Measurements from ENCODE around the gene RIC8B. TPM values are rescaled to one million over a fixed set of nuclear protein-coding genes. Genes with fewer than 3 reads are reported as not detected.

The RIC8B gene
- total RNA-seq, 2 donors from 2014 or later: 15.6 to 22.1 TPM

DNA sequence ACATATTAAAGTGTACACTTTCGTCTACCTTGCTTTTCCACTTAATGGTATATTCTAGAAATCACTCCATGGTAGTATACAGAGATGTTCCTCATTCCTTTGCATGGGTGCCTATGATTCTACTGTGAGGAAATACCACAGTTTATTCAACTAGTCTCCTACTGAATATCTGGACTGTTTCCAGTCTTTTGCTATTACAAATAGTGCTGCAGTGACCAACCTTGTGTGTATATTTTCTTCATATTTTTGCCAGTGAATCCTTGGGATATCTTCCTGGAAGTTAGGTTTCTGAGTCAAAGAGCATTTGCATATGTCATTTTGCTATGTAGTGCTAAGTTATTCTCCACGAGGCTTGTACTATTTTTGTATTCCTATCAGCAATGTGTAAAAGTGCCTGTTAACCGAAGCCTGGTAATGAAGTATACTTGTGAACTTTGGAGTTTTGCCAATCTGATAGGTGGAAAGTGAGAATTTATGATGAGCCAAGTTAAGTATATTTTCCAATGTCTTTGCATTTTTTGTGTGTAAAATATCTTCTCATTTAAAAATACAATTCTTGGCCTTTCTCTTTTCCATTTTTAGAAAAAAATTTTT, 149.9 kb downstream of the RIC8B start:
- DNase-seq (no peak), ATAC-seq (no peak)
- H3K27me3 ChIP-seq: no peaks in the 10 kb centered on the region
- TF ChIP-seq POLR2A (IDR thresholded peaks at IDR 0.05): no peak
- TF ChIP-seq, protein P1, sequence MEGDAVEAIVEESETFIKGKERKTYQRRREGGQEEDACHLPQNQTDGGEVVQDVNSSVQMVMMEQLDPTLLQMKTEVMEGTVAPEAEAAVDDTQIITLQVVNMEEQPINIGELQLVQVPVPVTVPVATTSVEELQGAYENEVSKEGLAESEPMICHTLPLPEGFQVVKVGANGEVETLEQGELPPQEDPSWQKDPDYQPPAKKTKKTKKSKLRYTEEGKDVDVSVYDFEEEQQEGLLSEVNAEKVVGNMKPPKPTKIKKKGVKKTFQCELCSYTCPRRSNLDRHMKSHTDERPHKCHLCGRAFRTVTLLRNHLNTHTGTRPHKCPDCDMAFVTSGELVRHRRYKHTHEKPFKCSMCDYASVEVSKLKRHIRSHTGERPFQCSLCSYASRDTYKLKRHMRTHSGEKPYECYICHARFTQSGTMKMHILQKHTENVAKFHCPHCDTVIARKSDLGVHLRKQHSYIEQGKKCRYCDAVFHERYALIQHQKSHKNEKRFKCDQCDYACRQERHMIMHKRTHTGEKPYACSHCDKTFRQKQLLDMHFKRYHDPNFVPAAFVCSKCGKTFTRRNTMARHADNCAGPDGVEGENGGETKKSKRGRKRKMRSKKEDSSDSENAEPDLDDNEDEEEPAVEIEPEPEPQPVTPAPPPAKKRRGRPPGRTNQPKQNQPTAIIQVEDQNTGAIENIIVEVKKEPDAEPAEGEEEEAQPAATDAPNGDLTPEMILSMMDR (IDR thresholded peaks at IDR 0.05): no peak
- no peak overlapping the region for H3K27ac ChIP-seq
- H3K9me3 ChIP-seq: no peaks in the 10 kb centered on the region
- no peaks in the 10 kb centered on the region for H3K4me1 ChIP-seq
- no peak overlapping the region for H3K4me3 ChIP-seq
- 35 to 38% methylated on average over 3 of the region's 3 CpGs for WGBS, 2 donors
- intact Hi-C loops (cut with DNase I): no loop called here
- H3K36me3 ChIP-seq (replicated peaks in 1 of 2; ENCODE audit: insufficient read depth in 1 of 2, low read depth in 2 of 2): no peaks in the 10 kb centered on the region

DNA sequence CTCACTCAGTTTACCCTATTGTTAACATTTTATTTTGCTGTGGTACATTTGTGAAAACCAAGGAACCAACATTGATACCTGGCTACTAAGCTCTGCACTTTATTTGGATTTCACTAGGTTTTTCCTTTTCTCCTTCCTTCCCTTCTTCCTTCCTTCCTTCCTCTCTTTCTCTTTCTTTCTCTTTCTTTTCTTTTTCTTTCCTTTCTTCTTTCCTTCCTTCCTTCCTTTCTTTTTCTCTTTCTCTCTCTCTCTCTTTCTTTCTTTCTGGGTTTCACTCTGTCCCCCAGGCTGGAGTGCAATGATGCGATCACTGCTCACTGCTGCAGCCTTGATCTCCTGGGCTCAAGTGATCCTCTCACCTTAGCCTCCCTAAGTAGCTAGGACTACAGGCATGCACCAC, 152.2 kb downstream of the RIC8B start:
- intact Hi-C loops (cut with DNase I): no loop called here
- DNase-seq (no peak), ATAC-seq (no peak)
- no peak for TF ChIP-seq POLR2A (IDR thresholded peaks at IDR 0.05)
- TF ChIP-seq, protein P1 (IDR thresholded peaks at IDR 0.05): no peak
- Histone ChIP-seq H3K27me3 (no peaks in the 10 kb centered on the region), H3K4me3 (no peak overlapping the region), H3K27ac (no peak overlapping the region), H3K9me3 (no peaks in the 10 kb centered on the region), H3K36me3 (replicated peaks in 1 of 2; ENCODE audit: insufficient read depth in 1 of 2, low read depth in 2 of 2) (no peaks in the 10 kb centered on the region), H3K4me1 (no peaks in the 10 kb centered on the region)
- WGBS, 2 donors: 85 to 96% methylated on average over 1 of the region's 1 CpG

DNA sequence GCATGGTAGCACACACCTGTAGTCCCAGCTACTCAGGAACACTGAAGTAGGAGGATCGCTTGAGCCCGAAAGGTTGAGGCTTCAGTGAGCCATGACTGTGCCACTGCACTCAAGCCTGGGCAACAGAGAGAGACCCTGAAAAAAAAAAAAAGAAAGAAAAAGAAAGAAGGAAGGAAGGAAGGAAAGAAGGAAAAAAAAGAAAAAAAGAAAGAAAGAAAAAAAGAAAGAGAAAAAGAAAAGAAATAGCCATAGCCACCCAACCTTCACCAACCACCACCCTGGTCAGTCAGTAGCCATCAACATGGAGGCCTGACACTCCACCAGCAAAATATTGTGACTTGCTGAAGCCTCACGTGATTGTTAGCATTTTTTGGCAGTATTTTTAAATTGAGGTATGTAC, 159.8 kb downstream of the RIC8B start:
- no peak overlapping the region for H3K4me3 ChIP-seq
- H3K4me1 ChIP-seq: no peaks in the 10 kb centered on the region
- no peak for TF ChIP-seq POLR2A (IDR thresholded peaks at IDR 0.05)
- TF ChIP-seq, protein P1 (IDR thresholded peaks at IDR 0.05): no peak
- intact Hi-C loops (cut with DNase I): no loop called here
- ATAC-seq (no peak), DNase-seq (no peak)
- no peaks in the 10 kb centered on the region for H3K27me3 ChIP-seq
- WGBS, 2 donors: 77 to 88% methylated on average over 3 of the region's 3 CpGs
- no peaks in the 10 kb centered on the region for H3K36me3 ChIP-seq (replicated peaks in 1 of 2; ENCODE audit: insufficient read depth in 1 of 2, low read depth in 2 of 2)
- H3K27ac ChIP-seq: no peak overlapping the region
- H3K9me3 ChIP-seq: no peaks in the 10 kb centered on the region

Other genes starting within 250 kb of the RIC8B start
- gene RFX4, start 191.7 kb upstream of the RIC8B start, total RNA-seq: not detected
- 10 to 100 TPM; 27.4 to 33.5 TPM for gene TMEM263, start 181.2 kb downstream of the RIC8B start, total RNA-seq
- gene MTERF2, start 212.5 kb downstream of the RIC8B start, total RNA-seq: 10 to 100 TPM; 24.1 to 32.9 TPM